Stimulated activated naive CD8-positive, alpha-beta T cell treated with anti-CD3 and anti-CD28 coated beads, Interleukin-15, amount 100 ng/mL, for 72 hours (primary cell): Measurements from ENCODE around the gene AGPAT3.

ENCODE experiments used
- ATAC-seq: fragments of 150-1000 bp; cut with Tn5 transposase; 2 replicates; pipeline ENCODE4 v1.10.0; 2021; ENCODE audit warnings: mild to moderate bottlenecking, moderate library complexity
- DNase-seq, 2 donors: peaks; one replicate each; pipeline ENCODE4 v3.0.0; 2021 to 2022
- H3K27ac Mint-ChIP-seq, 2 donors: one replicate each; pipeline ENCODE4 v1.8.0; 2022; ENCODE audit warnings: mild to moderate bottlenecking in 2 of 2, mixed read lengths in 2 of 2, moderate library complexity in 2 of 2
- H3K27me3 Mint-ChIP-seq: one replicate; pipeline ENCODE4 v1.8.0; 2022; ENCODE audit warnings: mixed read lengths
- H3K4me1 Mint-ChIP-seq: one replicate; pipeline ENCODE4 v1.8.0; 2022; ENCODE audit warnings: mild to moderate bottlenecking, mixed read lengths
- H3K4me3 Mint-ChIP-seq, 2 donors: one replicate each; pipeline ENCODE4 v1.8.0; 2022; ENCODE audit warnings: mild to moderate bottlenecking in 2 of 2, mixed read lengths in 2 of 2, moderate library complexity in 1 of 2
- H3K9me3 Mint-ChIP-seq, 2 donors: one replicate each; pipeline ENCODE4 v1.8.0; 2022; ENCODE audit warnings: mixed read lengths in 2 of 2

Gene AGPAT3

DNA sequence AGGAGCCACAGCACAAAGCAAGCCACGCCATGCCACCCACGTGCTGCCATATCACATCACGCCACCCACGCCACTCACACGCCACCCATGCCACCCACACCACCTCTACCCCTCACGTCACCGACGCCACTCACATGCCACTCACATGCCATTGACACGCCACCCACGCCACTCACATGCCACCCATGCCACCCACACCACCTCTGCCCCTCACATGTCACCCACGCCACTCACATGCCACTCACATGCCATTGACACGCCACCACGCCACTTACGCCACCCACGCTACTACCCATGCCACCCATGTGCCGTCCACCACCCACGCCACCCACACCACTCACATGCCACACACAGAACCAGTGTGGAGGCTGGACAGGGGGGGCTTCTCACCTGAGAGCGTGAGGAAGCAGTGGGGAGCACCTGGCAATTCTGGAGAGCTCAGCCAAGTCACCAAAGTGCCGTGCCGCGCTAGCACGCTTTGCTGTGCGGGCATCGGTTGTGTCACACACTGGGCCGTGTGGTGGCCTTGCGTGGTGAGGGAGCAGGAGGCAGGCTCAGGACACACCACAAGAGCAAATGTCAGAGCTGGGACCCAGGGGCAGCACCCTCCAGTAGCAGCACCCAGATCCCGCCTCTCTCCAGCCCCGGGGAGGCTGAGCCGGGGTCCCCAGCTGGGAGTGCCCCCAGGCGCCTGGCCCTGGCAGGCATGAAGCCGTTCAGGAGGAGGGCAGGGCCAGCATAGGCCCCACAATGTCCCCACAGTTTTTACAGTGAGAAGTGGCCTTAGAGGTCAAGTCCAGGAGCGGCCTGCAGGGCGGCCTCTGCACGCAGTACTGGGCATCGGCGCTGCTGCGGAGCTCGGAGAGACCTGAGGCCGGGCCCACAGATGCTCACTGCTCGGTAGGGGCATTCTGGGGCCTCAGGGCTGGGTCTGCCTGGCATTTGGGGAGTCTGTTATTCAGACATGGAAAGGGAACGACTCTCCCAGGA, 70.0 kb downstream of the AGPAT3 start:
- H3K27ac Mint-ChIP-seq, result no peak overlapping the region

DNA sequence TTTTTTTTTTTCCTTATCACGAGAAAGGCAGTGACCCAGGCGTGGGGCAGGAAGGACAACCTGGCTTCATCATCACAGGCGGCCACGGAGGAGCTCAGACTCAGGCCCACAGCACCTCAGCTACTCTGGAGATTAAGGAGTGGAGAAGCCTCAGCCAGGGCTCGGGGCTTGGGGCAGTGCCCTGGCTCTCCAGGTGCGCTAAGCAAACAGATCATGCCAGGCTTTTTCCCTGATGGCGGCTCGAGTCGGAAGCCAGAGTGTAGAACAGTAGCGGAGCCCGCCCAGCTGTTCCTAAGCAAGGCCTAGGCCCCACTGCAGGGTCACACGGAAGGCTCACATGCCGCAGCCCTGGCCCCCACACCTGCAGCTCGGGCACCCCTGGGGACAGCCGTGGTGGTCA, 70.7 kb downstream of the AGPAT3 start:
- H3K27ac Mint-ChIP-seq, result peak overlapping the region in 1 of 2 donors; percentile 5

More for the DNA sequence above, 70.0 kb downstream of the AGPAT3 start:
- H3K4me1 Mint-ChIP-seq, result peaks cover 34% of the 10 kb centered on the region
- ATAC-seq (no peak), DNase-seq (no peak)
- H3K4me3 Mint-ChIP-seq, result no peak overlapping the region
- H3K27me3 Mint-ChIP-seq, result no peaks in the 10 kb centered on the region
- H3K9me3 Mint-ChIP-seq, result no peaks in the 10 kb centered on the region

DNA sequence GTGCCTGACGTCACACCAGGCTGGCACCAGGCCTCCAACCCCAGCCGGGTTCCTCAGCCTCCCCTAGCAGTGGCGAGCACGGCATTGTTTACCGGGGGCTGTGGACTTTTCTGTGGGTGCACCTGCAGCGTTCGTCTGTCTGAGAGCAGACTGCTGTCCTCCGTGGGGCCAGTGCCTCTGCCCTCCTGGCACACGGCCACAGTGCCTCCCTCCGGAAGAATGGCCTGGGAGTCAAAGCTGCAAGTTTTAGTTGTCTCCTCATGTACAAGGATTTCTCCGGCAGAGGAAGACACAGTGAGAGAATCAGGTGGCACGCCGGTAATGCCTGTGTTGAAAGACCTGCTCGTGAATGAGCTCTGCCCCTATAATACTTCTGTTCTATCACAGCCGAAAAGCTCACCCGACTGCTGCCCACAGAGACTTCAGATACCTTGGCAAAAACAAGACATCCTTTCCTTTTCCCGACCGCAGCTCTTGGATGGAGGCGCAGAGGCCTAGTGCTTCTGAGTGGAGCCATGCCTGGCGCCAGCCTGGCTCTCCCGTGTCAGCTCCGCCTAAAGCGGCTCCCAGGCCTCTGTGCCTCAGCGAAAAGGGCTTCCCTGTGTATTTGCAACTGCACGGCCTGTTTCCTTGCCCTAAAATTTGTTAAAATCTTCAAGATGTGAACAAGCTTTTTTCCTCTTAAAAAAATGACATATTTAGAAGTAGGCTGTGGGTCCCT, 71.4 kb downstream of the AGPAT3 start:
- H3K27me3 Mint-ChIP-seq, result no peaks in the 10 kb centered on the region
- H3K9me3 Mint-ChIP-seq, result no peaks in the 10 kb centered on the region
- peaks cover 25% of the 10 kb centered on the region for H3K4me1 Mint-ChIP-seq
- H3K4me3 Mint-ChIP-seq, result no peak overlapping the region
- ATAC-seq (no peak), DNase-seq (no peak)
- H3K27ac Mint-ChIP-seq, result no peak overlapping the region

More for the DNA sequence above, 70.7 kb downstream of the AGPAT3 start:
- no peak for ATAC-seq
- DNase-seq, result no peak
- H3K4me3 Mint-ChIP-seq, result no peak overlapping the region
- H3K27me3 Mint-ChIP-seq, result no peaks in the 10 kb centered on the region
- H3K9me3 Mint-ChIP-seq, result no peaks in the 10 kb centered on the region
- H3K4me1 Mint-ChIP-seq, result peaks cover 31% of the 10 kb centered on the region

DNA sequence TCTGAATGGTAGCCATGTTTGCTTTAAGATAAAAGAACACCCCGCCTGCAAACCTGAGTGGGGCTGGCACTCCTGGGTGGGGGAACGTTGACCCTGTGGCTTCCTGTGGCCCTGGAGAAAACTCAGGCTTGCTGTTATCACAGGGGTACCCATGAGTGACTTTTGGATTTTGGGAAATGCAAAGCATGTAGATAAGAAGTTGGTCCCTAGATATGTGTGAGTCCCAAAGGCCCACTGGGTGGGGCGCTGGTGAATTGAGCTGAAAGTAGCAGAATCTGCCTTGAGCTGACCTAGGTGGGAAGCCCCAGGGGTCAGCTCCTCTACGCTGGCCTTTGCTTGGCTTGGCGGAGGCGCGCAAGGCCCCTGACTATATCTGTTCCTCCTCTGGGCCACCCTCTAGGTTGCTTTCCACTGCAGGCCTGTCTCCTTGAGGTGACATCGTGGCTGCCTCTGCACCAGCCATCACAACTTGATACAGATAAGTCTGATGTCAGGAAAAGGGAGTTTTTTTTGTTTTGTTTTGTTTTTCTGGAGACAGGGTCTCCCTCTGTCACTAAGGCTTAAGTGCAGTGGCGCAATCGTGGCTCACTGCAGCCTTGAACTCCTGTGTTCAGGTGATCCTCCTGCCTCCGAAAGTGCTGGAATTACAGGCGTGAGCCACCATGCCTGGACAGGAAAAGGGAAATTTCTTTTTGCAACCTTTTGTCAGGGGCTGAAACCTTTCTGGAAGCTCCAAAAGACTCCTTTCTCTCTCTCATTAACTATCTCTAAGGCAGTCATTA, 72.2 kb downstream of the AGPAT3 start:
- Mint-ChIP-seq H3K9me3 (no peaks in the 10 kb centered on the region), H3K4me3 (no peak overlapping the region), H3K27me3 (no peaks in the 10 kb centered on the region), H3K4me1 (peaks cover 28% of the 10 kb centered on the region), H3K27ac (no peak overlapping the region)
- DNase-seq (no peak), ATAC-seq (no peak)

DNA sequence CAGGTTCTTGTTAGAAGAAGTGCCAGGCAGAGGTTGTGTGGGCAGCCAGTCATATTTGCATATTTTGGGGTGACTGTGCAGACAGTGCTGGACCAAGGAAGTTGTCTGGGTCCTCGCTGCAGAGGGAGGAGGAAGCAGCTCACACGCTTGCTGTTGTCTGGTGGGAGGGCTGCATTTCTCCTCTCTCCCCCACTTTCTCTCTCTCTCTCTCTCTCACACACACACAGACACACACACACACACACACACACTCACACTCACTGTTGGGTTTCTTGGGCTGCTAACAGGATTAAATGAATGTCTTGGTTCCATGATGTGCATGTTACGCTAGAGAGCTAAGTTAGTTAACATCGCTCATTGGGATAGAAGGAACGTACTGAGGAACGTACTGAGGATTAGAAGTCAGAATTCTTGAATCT, 72.9 kb downstream of the AGPAT3 start:
- Mint-ChIP-seq H3K4me1 (peaks cover 32% of the 10 kb centered on the region), H3K4me3 (no peak overlapping the region), H3K27me3 (no peaks in the 10 kb centered on the region), H3K9me3 (no peaks in the 10 kb centered on the region), H3K27ac (no peak overlapping the region)
- ATAC-seq, result peak; percentile 25
- DNase-seq, result no peak

DNA sequence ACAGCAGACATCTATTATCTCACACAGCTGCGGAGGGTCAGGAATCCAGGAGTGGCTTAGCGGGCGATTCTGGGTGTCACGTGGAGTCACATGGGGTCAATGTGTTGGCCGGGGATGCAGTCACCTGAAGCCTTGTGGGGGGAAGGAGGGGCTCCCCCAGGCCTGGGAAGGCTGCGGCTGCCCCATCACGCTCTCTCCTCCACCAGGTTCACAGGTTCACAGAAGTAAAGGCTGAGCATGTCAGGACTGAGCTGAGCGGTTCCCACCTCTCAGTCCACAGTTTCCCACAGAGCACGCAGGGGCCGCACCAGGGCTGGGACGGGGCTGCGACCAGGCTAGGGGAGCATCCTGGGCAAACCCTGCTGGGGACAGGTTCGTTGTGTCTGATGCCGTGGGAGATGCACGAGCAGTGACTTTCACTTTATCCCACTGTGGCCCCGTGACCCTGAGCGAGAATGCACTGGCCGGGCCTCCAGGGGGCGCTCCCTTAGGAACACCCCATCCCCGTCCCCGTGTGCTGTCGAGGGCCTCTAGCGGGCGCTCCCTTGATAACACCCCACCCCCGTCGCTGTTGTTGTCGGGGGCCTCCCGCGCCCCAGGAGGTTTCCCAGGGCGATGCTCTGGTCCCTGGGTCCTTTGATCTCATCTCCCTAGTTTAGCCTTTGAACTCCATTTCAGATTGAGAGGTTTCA, 73.9 kb downstream of the AGPAT3 start:
- Mint-ChIP-seq H3K4me1 (peaks cover 32% of the 10 kb centered on the region), H3K9me3 (no peaks in the 10 kb centered on the region)
- DNase-seq, result peak; percentile 89

DNA sequence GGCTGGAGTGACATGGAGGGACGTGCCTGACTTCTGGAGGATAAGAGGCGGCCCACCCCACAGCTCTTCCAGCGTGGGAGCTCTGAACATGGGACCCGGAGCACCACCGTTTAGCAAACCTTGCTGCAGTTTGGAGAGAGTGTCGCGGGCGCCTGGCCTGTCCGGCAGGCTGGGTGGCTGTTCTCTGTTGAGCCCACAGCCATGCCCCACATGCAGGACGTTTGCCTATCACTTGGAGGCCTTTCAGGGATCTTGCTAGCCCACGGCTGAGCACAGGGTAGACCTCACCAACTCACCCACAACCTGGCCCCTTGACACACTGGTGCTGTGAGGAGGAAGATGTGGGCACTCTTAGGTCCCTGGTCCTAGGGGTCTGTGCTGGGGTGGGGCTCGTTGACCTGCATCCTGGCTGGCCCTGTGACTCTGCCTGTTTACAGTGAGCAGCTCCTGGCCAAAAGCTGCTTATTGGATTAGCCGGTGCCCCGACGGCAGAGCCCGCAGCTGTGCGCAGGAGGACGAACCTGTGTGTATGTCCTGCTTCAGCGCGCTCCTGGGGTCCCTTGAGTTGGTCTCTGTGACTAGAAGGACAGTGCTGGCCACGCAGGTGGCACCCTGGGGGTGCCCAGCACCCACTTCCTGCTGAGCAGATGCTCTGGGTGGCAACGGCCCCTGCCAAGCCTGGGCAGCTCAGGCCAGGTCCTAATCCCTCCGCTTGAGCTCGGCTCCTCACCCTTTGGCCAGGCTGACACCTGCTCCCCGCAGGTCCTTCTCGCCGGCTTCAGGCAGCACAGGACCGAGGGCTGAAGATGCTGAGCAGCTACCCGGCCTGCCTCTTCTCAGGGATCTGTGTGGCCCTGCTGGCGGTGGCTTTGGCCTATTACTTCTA, 74.7 kb downstream of the AGPAT3 start:
- no peak for DNase-seq
- Mint-ChIP-seq H3K27ac (peak overlapping the region; percentile 51 to 80), H3K9me3 (no peaks in the 10 kb centered on the region), H3K4me1 (peaks cover 39% of the 10 kb centered on the region), H3K27me3 (no peaks in the 10 kb centered on the region), H3K4me3 (peak overlapping the region; percentile 83 to 86)
- ATAC-seq, result no peak

More for the DNA sequence above, 73.9 kb downstream of the AGPAT3 start:
- peak overlapping the region; percentile 83 to 86 for H3K4me3 Mint-ChIP-seq
- ATAC-seq, result peak; percentile 97
- peak overlapping the region; percentile 80 to 87 for H3K27ac Mint-ChIP-seq
- no peaks in the 10 kb centered on the region for H3K27me3 Mint-ChIP-seq

DNA sequence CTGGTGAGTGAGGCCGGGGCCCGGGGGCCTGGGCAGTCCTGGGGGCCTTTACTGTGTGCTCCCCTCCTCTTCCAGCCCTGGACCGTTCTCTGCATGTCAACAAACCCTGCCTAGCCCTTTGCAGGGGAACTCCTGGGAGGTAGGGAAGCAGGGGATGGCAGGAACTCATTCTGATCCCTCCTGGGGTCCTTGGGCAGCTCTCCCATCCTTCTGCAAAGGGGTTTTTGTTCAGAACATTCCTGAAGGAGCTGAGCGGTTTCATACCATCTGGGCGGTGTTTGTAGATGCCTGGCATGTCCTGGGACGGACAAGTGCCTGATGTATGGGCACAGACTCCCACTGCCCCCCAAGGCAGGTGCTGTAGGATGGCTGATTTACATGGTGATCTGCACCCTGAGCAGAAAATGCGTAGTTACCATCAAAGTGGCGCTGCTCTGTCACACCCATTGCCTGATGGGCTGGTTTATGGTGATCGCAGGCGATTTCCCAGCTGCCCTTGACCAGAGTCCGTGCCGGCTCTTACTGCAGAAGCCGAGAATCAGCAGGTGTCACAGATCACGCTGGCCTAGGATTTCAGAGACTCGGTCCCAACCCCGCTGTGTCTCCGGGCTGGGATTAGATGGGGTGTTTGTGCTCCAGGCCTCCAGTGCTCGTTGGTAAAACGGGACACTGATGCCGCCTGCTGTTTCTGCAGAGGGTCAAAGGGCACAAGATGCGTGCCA, 75.5 kb downstream of the AGPAT3 start:
- Mint-ChIP-seq H3K27me3 (no peaks in the 10 kb centered on the region), H3K4me1 (peaks cover 39% of the 10 kb centered on the region), H3K9me3 (no peaks in the 10 kb centered on the region), H3K27ac (peak overlapping the region in 1 of 2 donors; percentile 59), H3K4me3 (no peak overlapping the region)
- DNase-seq, result no peak
- no peak for ATAC-seq

DNA sequence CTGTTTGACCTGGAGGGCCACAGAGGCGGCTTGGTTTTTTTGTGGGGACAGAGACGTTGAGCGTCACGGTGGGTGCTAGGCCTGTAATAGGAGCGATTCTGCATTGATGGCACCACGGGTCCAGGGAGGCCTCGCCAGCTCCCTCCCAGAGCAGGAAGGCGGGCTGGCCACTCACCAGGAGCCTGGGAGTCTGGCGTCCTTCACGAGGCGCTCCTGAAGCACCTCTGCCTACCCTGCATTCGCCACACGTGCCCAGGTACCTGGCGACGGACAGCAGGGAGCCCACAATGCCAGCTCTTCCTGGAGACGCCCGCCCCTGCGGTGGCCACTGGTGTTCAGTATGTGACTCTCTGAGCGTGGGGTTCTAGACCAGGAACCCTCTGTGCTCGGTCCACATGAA, 77.2 kb downstream of the AGPAT3 start:
- Mint-ChIP-seq H3K9me3 (no peaks in the 10 kb centered on the region), H3K4me3 (no peak overlapping the region), H3K4me1 (peaks cover 39% of the 10 kb centered on the region), H3K27me3 (no peaks in the 10 kb centered on the region), H3K27ac (no peak overlapping the region)
- ATAC-seq (no peak), DNase-seq (no peak)

DNA sequence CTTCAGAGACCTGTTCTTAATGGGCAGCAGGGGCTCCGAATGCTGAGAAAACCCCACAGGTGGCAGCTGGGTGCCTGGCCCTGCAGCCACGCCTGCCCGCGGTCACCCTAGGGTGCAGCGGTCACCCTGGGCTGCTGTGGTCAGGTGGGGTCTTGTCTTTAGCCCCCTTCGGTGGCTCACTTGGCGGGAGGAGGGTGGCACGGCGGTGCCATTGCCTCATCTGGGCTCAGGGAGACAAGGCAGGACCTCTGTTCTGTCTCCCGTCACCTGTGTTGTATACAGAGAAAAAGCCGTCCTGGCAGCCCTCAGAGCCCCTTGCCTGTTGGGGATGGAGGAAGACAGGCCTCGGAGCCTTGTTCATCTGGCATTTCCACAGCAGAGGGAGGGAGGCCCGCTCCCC, 77.6 kb downstream of the AGPAT3 start:
- Mint-ChIP-seq H3K4me3 (no peak overlapping the region), H3K27ac (no peak overlapping the region), H3K4me1 (peaks cover 34% of the 10 kb centered on the region), H3K9me3 (peaks cover 0 to under 1% of the 10 kb centered on the region in 2 donors), H3K27me3 (no peaks in the 10 kb centered on the region)
- ATAC-seq, result no peak
- DNase-seq, result no peak

DNA sequence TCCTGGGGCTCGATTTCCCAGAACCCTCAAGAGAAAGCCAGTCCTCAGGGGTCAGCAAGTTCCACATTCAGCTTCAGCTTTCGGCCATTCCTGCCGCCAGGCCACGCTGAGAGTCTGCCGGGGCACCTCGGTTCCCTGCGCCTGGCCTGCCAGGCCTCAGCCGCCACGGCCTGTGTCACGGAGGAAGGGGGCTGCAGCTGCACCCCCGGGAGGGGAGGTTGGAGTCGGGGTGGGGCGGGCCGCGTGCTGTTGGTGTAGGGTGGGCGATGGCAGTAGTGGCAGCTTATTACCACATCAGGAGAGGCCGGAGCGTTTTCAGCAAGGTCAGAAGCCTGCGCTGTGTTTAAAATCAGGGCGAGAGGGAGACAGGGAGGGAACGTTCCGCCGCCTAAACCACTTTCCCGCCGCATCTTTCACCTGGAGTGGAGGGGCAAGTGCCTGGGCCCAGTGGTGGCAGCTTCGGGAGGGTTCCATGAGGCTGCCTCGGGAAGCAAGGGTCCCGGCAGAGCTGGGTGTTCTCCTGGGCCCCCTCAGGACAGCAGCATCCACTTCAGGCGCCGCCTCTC, 78.6 kb downstream of the AGPAT3 start:
- Mint-ChIP-seq H3K4me1 (peaks cover 25% of the 10 kb centered on the region), H3K27me3 (no peaks in the 10 kb centered on the region), H3K9me3 (peaks cover 0 to 10% of the 10 kb centered on the region in 2 donors), H3K27ac (no peak overlapping the region), H3K4me3 (no peak overlapping the region)
- ATAC-seq (no peak), DNase-seq (no peak)

DNA sequence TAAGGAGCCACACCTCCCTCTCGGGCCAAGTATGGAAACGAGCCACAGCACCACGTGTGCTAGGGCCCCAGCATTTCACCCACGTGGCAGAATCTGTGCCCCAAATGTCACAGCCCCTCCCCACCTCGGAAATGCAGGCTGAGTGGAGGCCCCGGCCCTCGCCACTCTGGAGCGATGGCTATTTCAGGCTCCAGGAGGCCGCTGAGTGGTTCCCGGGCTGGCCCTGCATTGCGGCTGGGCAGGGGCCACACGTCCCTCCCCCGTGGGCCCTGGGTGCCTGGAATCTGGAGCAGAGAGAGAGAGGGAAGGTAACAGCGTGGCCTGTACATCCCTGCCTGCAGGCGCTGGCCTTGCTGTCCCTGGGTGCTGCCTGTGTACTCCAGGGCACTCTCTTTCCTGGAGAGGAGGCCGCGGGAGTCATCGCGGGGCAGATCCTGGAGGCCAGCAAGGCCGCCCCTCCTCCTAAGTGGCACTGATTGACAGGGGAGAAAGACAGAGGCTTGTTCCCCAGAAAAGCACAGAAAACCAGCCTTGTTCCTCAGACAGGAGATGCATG, 79.1 kb downstream of the AGPAT3 start:
- ATAC-seq, result no peak
- Mint-ChIP-seq H3K9me3 (peaks cover 5 to 14% of the 10 kb centered on the region in 2 donors), H3K4me1 (peaks cover 20% of the 10 kb centered on the region), H3K4me3 (no peak overlapping the region), H3K27me3 (no peaks in the 10 kb centered on the region), H3K27ac (peak overlapping the region in 1 of 2 donors; percentile 80)
- DNase-seq, result no peak

DNA sequence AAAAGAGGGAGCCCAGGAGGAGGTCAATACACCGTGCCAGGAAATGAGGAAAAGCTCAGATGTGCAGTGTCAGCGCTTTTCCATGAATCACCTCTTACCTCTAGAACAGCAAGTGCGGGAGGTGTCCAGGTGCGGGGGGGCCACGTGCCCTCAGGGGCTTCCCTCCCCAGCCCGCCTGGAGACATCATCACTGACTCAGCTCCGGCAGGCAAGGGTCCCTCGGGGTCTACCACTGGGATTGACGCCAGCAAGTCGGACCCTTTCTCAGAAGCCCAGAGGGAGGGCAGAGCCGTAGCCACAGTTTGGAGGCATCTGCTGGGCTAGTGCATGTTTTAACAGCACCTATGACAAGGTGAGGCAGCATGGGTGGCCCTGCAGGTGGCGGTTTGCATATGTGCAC, 79.7 kb downstream of the AGPAT3 start:
- H3K27me3 Mint-ChIP-seq, result no peaks in the 10 kb centered on the region
- H3K9me3 Mint-ChIP-seq, result peaks cover 10 to 20% of the 10 kb centered on the region in 2 donors
- DNase-seq (no peak), ATAC-seq (no peak)
- H3K4me1 Mint-ChIP-seq, result peaks cover 21% of the 10 kb centered on the region
- H3K27ac Mint-ChIP-seq, result no peak overlapping the region
- H3K4me3 Mint-ChIP-seq, result no peak overlapping the region
